Stimulated activated CD8-positive, alpha-beta memory T cell treated with anti-CD3 and anti-CD28 coated beads, Interleukin-7, amount 100 ng/mL, for 24 hours (primary cell): ENCODE results near the gene PRRT2.
A peak's percentile ranks its signal among the peaks of the same experiment; 100 is the strongest.
"Not testable (repeated sequence)": the region's sequence is repeated elsewhere in the genome, so short reads cannot be mapped to it uniquely, and the experiment has no call there.

Source experiments
- DNase-seq: peaks from one replicate; pipeline ENCODE4 v3.0.0-alpha.2; 2020; ENCODE audit warnings: low read depth

The PRRT2 gene

DNA sequence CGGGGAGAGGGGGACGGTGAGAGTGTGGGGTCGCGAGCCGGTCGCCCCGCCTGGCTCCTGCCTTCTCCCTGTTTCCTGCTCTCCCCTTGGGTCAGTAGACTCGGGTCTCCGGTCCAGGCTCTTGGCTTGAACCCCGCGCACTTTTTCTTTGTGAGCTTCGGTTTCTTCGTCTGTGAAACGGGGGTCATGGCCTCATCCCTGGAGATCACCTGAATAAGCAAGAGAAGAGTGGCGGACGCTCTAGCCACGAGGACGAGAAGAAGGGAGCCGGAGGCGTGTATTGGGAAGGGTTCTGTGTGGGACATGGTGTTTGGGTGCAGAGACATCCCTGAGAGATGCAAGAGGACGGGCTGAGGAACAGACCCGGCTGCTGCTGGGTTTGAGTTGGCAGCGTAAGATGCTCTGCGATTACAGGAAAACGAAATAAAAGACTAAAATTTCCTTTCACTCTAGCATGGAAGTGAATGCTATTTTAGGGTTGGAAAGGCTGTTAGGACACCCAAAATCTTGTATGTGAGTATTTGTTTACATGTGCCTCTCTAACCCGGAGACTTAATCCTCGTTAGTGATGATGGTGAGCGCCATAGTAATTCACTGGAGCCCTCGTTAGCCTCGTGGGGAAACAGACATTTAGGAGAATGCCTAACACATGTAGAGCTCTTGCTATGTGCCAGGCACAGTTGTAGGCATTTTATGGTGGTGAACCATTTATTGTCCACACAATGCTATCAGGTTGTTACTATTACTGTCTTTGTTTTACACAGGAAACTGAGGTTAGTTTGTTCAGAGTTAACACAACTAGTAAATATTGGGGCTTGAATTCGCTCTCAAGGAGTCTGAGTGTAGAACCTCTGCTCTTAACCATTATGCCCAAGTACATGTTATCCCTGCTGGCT, 20.8 kb upstream of the PRRT2 start:
- DNase-seq = no peak

DNA sequence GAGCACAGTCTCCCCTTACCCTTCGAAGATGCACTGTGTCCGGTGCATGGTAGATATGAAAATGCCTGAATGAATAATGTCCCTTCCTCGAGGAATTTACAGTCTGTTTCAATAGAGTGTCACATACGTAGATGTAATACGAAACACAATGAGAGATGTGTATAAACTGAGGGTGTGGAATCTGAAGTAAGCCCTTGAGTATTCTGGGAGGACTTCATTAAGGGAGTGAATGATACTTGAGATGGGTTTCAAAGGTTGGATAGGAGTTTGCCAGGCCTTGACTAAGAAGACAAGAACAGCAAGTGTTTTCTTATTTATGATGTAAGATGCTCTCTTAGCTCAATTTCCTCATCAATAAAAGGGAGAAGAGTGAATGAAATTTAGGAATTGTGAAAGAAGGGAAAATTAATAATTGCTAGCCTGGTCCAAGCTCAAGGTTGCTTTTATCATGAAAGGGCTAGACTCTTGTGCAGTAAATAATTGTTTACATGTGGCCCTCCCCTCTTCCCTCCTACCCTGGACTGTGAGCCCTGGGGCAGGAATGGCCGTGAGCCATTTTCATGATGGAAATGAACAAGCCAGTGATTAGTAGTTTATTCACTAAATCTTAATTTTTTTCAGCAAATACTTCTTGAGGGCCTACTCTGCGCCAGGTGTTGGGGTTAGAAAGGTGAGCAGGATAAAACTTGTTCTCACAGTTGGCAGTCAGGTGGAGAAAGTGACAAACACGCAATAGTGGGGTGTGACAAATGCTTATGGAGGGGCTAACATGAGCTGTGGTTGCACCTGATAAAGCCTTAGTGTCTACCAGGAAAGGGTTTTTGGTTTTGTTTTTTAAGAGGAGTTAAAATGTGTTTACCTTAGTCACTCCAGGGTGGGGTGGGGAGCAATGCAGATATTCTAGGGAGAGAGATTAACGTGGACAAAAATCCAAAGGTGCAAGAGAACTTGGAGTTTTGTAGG, 19.9 kb upstream of the PRRT2 start:
- DNase-seq = no peak

DNA sequence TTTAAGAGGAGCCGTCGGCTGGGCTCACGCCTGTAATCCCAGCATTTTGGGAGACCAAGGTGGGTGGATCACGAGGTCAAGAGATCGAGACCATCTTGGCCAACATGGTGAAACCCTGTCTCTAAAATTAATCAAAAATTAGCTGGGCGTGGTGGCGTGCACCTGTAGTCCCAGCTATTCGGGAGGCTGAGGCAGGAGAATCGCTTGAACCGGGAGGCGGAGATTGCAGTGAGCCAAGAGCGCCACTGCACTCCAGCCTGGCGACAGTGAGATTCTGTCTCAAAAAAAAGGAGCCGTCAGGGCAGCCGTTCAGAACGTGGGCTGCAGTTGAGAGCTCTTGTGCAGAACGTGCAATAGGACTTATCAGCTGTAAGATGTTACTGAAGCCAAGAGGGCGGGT, 18.8 kb upstream of the PRRT2 start:
- not testable (repeated sequence) for DNase-seq

DNA sequence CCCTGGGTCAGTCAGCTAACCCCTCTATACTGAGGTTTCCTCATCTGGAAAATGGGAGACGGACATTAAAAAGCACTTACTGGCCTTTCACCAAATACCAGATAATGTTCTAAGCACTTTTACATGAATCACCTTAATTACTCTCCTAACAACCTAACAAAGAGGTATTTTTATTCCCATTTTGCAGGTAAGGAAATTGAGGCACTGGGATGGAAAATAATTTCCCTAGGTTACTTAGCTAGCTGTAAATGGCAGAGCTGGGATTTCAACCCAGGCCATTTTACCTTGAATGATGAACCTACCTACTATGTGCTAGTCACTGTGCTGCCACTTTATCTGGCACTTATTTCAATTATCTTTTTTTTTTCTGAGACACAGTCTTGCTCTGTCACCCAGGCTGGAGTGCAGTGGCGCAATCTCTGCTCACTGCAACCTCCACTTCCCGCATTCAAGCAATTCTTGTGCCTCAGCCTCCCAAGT, 17.7 kb upstream of the PRRT2 start:
- no peak for DNase-seq

DNA sequence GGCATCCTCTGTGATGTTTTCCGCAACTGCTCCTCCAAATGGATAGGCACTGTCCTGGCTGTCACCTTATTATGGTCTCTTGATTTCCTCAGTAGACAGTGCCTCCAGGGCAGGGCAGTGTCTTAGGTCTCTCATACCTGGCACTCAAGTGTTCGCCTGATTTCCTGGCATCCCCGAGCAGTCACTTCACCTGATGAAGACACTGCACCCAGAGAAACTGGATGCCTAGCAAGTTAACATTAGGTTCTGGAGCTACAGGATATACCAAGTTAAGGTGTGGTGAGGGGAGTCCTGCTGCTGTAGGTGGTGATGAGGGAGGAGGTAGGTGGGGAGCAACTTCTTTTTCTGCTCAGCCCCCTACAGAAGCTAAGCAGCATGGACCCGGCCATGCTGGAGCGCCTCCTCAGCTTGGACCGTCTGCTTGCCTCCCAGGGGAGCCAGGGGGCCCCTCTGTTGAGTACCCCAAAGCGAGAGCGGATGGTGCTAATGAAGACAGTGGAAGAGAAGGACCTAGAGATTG, 9.5 kb upstream of the PRRT2 start:
- DNase-seq = no peak

DNA sequence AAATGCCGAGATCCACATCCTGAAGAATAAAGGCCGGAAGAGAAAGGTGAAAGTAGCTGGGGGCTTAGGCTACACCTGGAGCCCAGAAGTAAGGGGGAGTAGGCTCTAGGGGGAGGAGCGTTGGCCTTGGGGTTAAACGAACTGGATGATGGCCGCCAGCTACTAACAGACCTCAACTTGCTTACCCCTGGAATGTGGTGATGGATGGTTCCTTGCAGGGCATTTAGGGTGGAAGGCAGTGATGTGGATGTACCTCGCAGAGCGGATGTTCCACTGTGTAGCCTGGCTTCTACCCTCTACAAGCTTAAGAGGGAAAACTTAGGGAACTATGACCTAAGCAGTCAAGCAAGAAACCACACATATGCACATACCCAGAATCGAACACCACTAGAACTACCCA, 8.0 kb upstream of the PRRT2 start:
- DNase-seq = no peak

DNA sequence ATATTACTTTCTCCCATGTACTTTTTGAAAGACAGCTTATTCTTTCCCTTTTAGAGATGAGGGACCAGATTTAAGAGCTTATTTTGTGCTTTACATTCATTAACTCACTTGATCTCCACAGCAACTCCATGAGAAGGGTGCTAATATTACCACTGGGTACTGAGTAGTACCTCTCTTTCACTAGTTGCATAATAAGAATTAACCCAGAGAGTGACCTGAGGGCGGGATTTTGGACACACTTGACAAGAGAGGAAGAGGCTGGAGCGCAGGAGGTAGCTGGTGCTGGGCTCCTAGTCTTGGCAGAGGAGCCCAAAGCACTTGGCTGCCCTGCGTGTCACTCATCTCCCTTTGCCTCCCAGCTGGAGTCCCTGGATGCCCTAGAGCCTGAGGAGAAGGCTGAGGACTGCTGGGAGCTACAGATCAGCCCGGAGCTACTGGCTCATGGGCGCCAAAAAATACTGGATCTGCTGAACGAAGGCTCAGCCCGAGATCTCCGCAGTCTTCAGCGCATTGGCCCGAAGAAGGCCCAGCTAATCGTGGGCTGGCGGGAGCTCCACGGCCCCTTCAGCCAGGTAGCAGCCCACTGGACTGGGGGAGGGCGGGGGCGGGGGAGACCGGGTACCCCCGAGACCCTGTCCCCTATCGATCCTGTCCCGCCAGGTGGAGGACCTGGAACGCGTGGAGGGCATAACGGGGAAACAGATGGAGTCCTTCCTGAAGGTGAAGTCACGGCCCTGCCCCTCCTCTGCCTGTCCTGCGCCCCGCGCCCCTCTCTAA, 7.3 kb upstream of the PRRT2 start:
- no peak for DNase-seq

DNA sequence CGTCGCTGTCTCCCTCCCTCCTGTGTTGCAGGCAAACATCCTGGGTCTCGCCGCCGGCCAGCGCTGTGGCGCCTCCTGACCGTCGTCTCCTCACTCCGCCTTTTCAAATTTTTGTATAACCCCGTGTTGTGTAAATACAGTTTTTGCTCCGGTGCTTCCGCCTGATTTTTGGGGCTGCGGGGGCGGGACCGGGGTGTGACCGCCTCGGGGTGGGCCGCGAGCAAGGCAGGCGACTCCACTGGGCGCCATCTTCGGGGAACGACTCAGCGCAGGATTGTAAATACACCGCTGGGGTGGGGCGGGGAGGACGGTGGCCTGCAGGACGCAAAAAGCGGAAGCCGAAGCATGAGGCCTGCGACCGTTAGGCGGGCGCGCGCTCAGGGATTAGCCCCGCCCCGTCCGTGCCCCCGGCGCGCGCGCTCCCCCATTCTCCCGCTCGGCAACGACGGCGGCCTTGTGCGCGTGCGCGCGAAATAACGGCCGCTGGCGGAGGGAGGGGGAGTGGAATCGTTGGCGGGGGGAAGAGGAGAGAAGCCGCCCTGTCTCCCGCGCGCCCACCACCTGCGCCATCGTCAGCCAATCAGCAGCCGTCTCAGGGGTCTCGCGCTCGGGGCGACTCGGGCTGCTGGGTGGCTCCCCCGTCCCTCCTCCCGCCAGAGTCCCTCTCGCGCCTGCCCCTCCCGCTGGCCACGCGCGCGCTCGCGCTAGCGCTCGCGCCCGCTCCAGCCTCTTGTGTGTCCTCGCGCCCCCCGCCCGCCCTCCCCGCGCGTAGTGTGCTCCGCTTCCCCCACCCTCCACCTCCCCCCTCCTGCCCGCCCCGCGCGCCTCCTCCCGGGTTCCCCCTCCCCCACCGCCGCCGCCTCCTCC, 6.5 kb upstream of the PRRT2 start:
- peak; percentile 92 for DNase-seq

DNA sequence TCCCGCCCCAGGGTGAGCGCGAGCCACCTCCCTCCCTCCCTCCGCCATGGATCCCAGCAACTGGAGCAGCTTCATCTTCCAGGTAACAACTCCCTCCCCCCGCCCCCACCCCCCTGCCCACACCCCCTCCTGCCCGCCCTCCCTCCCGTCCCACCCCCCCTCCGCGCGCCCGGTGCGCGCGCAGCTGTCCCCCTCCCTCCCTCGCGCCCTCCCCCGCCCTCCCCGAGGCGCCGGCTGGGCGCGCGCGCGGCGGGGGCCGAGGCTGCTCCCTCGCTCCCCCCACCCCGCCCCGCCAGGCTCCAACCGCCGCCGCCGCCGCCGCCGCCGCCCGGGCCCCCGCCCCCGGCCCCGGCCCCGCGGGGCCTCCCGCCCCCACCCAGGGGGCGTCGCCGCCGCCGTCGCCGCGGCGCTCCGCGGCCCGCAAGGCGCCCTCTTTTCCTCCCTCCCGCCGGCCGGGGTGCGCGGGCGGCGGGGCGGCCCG, 5.9 kb upstream of the PRRT2 start, which contains the start of gene MAZ:
TSS of gene MAZ (plus strand) at position 431 of the 481 bp plus-strand sequence. CDS start 173 bp downstream, outside the sequence.
- no peak for DNase-seq

DNA sequence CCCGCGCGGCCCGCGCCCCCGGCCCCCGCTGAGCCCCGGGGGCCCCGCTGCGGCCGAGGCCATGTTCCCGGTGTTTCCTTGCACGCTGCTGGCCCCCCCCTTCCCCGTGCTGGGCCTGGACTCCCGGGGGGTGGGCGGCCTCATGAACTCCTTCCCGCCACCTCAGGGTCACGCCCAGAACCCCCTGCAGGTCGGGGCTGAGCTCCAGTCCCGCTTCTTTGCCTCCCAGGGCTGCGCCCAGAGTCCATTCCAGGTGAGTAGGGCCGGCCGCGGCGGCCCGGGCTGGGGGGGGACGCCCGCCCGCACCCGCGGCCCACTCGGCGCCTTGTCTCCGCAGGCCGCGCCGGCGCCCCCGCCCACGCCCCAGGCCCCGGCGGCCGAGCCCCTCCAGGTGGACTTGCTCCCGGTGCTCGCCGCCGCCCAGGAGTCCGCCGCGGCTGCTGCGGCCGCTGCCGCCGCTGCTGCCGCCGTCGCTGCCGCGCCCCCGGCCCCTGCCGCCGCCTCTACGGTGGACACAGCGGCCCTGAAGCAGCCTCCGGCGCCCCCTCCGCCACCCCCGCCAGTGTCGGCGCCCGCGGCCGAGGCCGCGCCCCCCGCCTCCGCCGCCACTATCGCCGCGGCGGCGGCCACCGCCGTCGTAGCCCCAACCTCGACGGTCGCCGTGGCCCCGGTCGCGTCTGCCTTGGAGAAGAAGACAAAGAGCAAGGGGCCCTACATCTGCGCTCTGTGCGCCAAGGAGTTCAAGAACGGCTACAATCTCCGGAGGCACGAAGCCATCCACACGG, 5.2 kb upstream of the PRRT2 start:
- no peak for DNase-seq

DNA sequence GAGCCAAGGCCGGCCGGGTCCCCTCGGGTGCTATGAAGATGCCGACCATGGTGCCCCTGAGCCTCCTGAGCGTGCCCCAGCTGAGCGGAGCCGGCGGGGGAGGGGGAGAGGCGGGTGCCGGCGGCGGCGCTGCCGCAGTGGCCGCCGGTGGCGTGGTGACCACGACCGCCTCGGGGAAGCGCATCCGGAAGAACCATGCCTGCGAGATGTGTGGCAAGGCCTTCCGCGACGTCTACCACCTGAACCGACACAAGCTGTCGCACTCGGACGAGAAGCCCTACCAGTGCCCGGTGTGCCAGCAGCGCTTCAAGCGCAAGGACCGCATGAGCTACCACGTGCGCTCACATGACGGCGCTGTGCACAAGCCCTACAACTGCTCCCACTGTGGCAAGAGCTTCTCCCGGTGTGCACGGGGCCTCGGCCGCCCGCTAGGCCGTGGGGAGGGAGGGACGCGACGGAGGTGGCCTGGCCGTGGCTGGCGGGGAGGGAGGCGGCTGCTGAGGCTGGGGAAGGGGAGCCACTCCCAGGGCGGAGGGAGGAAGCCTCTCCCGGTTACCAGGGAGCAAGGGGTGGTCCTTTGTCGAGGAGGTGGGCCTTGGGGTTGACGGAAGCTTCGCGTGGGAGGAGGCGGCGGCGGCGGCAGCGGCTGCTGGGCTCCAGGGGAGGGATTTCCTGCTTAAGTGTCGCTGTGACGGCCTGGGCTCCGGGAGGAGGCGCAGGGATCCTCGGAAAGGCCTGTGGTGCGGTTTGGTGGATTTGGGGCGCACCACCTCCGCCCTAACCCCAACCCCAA, 4.4 kb upstream of the PRRT2 start:
- peak; percentile 65 for DNase-seq

DNA sequence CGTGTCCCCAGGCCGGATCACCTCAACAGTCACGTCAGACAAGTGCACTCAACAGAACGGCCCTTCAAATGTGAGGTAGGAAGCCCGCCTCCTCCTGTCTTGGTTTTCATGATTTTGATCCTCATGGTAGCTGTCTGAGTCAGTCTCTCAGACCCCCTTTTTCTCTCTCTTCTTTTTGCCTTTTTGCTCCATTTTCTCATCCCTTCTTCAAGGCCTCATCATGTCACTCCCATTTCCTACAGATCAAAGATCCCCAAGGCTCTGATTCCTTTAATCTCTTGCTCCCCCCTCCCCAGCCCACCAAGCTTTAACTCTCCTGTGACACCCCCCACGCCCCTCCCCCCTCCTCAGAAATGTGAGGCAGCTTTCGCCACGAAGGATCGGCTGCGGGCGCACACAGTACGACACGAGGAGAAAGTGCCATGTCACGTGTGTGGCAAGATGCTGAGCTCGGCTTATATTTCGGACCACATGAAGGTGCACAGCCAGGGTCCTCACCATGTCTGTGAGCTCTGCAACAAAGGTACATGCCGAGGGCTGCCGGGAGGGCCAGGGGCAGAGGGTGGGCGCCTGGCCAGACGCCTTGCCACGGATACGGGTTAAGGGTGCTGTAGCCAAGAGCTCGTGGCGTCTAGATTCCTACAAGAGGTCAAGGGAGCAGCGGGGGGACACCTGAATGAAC, 3.6 kb upstream of the PRRT2 start:
- no peak for DNase-seq

DNA sequence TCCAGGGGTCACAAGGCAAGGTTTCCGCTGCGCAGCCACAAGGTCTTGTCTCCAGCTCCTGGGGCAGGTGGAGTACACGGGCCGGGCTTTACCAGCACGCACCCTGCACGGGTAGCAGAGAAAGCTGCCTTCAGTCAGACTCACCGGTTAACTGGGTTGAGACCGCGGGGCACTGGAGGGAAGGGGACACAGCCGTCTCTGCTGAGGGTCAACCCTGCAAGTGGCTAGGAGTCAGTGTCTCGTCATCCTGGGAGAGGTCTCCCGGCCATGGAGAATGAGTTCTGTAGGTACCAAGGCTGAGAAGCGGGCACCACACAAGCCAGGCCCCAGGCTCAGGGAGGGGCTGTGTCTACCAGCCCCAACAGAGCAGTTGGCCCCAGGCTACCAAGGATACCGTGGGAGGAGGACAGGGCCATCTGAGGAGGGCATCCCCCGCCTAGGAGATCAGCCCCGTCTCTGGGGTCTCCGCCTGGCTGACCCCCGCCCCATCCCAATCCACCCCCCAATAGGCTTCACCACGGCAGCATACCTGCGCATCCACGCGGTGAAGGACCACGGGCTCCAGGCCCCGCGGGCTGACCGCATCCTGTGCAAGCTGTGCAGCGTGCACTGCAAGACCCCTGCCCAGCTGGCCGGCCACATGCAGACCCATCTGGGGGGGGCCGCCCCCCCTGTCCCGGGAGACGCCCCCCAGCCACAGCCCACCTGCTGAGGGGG, 2.8 kb upstream of the PRRT2 start:
- DNase-seq = no peak

DNA sequence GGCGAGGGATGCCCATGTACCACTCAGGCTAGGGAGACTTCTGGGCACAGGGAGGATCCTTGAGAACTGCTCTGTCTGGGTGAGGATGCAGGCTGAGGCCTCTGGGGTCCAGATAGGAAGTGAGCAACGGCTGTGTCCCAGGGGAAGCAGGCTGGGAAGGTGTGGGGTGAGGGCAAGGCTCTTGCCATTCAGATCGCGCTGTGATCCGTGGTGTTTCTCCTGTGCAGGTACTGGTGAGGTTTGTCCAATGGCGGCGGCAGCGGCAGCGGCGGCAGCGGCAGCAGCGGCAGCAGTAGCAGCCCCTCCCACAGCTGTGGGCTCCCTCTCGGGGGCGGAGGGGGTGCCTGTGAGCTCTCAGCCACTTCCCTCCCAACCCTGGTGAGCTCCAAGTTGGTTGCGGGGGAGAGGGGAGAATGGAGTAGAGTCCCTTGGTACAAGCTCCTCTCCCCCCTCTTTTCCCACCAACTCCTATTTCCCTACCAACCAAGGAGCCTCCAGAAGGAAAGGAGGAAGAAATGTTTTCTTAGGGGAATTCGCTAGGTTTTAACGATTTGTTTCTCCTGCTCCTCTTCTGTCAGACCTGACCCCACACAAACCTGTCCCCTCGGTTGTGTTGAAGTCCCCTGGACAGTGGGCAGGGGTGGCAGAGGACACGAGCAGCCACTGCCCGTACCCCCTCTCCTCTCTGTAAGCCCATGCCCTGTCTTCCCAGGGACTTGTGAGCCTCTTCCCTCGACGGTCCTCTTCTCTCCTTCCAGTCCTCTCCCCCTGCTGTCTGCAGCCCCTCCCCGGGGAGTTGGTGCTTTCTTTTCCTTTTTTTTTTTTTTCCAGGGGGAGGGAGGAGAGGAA, 1.9 kb upstream of the PRRT2 start:
- no peak for DNase-seq

DNA sequence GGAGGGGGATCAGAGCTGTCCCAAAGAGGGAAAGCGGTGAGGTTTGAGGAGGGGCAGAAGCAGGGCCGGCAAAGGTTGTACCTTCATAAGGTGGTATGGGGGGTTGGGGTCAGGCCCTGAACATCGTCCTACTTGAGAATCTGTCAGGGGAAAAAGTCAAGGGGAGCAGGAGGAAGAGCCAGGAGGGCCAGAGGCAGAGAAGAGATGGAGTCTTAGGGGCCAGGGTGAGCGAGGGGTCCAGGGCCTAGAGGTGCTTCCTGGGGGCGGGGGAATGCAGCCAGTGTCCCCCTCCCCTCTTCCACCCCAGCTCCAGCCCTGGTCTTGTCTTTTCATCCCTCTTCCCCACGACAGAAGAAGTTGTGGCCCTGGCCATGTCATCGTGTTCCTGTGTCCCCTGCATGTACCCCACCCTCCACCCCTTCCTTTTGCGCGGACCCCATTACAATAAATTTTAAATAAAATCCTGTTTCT, 1.3 kb upstream of the PRRT2 start:
- DNase-seq = no peak

DNA sequence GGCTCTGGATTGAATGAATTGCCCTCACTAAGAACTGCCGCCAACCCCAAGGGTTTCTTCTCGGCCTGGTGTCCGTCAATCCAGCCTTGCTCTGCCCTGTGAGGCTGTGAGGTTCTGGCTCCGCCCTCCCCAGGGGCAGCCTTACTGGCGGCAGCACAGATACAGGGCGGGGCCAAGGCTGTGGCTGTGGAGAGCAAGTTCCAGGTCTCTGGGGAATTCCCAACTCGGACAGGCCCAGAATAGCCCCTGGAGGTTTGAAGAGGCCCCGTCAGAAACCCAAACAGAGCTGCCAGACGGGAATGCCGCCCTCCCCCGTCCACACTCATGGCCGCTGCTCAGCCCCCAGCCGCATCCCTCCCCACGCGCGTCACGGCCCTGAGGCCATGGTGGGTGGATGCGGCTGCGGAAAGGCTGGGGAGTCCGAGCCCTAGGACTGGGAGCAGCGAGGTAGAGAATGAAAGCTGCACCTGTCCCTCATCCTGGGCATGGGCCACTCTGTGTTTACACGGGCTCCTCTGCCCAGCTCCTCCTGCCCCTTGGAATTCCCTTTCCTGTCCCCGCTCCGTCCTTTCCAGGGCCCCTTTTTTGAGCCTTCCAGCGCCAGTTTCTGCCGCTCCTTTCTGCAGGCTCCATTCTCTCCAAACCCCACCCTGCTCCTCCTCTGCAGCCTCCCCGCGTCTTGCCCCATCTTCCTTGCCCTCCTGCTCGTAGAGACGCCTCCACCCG, 660 bp upstream of the PRRT2 start:
- no peak for DNase-seq
